Measurements from ENCODE around the gene SAMD1.

- TF ChIP-seq, protein P1, sequence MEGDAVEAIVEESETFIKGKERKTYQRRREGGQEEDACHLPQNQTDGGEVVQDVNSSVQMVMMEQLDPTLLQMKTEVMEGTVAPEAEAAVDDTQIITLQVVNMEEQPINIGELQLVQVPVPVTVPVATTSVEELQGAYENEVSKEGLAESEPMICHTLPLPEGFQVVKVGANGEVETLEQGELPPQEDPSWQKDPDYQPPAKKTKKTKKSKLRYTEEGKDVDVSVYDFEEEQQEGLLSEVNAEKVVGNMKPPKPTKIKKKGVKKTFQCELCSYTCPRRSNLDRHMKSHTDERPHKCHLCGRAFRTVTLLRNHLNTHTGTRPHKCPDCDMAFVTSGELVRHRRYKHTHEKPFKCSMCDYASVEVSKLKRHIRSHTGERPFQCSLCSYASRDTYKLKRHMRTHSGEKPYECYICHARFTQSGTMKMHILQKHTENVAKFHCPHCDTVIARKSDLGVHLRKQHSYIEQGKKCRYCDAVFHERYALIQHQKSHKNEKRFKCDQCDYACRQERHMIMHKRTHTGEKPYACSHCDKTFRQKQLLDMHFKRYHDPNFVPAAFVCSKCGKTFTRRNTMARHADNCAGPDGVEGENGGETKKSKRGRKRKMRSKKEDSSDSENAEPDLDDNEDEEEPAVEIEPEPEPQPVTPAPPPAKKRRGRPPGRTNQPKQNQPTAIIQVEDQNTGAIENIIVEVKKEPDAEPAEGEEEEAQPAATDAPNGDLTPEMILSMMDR (conservative IDR thresholded peaks at IDR 0.05; ENCODE audit: low read length): no peak
- no peak for TF ChIP-seq EZH2phosphoT487 (IDR thresholded peaks at IDR 0.05; ENCODE audit: borderline replicate concordance, low read depth, low read length)
Observed at GRCh38 chr19:14054099-14054498, 36.5 kb downstream of the SAMD1 start.
